Measurements from ENCODE around the gene HHATL. TPM values are rescaled to one million over a fixed set of nuclear protein-coding genes. Genes with fewer than 3 reads are reported as not detected.

HHATL gene
- total RNA-seq, 6 donors from 2014 or later = 0.71 to 1.6 (median 0.98) TPM; not detected in 2

DNA sequence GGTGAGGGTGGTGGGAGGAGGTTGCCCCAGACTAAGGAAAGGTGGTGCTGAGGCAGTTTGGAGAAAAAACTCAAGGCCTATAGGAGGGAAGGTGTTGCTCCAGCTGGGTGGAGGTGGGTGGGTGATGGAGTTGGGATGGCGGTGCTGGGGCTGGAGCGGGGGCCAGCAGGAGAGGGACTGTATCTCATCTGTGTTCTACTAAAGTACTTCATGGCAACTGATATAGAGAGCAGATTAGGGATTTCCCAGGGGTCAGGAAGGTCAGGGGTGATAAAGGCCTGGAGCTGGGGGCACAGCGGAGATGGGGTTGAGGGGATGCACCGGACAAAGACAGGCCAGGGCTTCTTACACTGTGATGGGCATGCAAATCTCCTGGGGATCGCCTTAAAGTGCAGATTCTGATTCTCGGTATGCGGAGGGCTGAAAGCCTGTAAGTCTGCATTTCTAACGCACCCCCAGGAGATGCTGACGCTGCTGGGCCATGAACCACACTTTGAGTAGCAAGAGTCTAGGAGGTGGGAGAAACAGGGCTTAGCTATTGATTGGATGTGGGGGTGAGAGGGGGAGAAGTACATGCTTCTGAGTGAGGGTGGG, 13.1 kb downstream of the HHATL start:
- Histone ChIP-seq H3K27me3 (peaks cover 0 to 12% (median 0%) of the 10 kb centered on the region in 4 donors), H3K4me1 (peaks cover 0 to 11% (median 7%) of the 10 kb centered on the region in 4 donors), H3K36me3 (no peaks in the 10 kb centered on the region), H3K9me3 (no peaks in the 10 kb centered on the region), H3K4me3 (no peak overlapping the region), H3K27ac (no peak overlapping the region)
- no peak for TF ChIP-seq POLR2A (IDR thresholded peaks at IDR 0.05)
- TF ChIP-seq, protein P1, sequence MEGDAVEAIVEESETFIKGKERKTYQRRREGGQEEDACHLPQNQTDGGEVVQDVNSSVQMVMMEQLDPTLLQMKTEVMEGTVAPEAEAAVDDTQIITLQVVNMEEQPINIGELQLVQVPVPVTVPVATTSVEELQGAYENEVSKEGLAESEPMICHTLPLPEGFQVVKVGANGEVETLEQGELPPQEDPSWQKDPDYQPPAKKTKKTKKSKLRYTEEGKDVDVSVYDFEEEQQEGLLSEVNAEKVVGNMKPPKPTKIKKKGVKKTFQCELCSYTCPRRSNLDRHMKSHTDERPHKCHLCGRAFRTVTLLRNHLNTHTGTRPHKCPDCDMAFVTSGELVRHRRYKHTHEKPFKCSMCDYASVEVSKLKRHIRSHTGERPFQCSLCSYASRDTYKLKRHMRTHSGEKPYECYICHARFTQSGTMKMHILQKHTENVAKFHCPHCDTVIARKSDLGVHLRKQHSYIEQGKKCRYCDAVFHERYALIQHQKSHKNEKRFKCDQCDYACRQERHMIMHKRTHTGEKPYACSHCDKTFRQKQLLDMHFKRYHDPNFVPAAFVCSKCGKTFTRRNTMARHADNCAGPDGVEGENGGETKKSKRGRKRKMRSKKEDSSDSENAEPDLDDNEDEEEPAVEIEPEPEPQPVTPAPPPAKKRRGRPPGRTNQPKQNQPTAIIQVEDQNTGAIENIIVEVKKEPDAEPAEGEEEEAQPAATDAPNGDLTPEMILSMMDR (IDR thresholded peaks at IDR 0.05) = no peak
- DNase-seq = no peak
- ATAC-seq (ENCODE audit: low FRiP score in 2 of 2) = no peak
- WGBS, 2 donors = 58 to 72% methylated on average over 9 of the region's 9 CpGs

DNA sequence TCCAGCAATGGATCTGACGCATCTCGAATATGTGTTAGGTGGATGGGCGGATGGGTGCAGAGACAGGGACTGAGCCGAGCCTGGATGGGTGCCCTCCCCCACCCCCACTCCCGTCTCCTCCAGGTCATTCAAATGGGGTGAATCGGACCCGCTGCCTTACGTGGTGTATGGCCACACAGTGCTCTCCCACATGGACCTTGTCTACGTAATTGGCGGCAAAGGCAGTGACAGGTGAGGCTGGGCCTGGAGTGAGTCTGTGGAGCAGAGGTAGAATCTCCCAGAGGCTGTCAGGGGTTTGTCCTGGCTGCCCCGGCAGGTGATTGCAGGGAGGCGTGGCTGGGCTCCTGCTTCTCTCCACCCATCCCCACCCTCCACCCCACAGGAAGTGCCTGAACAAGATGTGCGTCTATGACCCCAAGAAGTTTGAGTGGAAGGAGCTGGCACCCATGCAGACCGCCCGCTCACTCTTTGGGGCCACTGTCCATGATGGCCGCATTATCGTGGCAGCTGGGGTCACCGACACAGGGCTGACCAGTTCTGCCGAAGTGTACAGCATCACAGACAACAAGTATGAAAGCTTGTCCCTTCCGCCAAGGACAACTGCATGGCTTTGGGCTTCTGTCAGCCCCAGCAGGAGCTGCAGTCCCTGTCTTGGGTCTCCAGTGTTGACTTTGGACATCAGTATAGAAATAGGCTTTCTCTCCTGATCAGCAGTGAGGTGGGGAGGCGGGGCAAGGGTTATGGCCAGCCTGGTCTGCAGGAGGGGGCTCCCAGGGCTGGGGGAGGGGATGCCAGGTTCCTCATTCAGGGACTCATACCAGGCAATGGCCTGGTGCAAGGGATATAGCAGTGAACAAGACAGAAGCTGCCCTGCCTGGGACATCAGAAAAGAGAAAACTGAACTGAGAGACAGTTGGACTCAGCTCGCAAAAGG, 13.8 kb downstream of the HHATL start:
- DNase-seq (no peak), ATAC-seq (ENCODE audit: low FRiP score in 2 of 2) (no peak)
- 90 to 92% methylated on average over 8 to 22 of the region's 22 CpGs for WGBS, 2 donors

DNA sequence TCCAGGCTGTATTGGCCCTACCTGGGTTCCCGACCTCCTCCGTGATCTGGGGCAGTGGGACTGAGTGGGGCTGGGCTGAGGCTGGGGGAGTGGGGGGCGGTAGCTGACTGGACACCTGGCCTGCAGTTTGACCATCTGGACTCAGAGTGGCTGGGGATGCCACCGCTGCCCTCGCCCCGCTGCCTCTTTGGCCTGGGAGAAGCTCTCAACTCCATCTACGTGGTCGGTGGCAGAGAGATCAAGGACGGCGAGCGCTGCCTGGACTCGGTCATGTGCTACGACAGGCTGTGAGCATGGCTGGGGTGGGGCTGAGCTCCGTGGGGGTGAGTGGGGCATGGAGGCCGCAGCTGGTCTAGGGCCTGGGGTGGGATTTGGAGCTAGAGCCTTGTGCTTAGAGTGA, 14.6 kb downstream of the HHATL start:
- no peak for TF ChIP-seq POLR2A (IDR thresholded peaks at IDR 0.05)
- TF ChIP-seq EP300 (IDR thresholded peaks at IDR 0.05) = no peak
- H3K27ac ChIP-seq = no peak overlapping the region
- H3K9me3 ChIP-seq = no peaks in the 10 kb centered on the region
- peaks cover 0 to 11% (median 9%) of the 10 kb centered on the region in 4 donors for H3K4me1 ChIP-seq
- H3K27me3 ChIP-seq = peaks cover 0 to 12% (median 0%) of the 10 kb centered on the region in 4 donors
- DNase-seq (peak in 1 of 2 donors; percentile 66), ATAC-seq (ENCODE audit: low FRiP score in 2 of 2) (no peak)
- no peaks in the 10 kb centered on the region for H3K36me3 ChIP-seq
- 93 to 94% methylated on average over 13 to 15 of the region's 15 CpGs for WGBS, 2 donors
- no peak overlapping the region for H3K4me3 ChIP-seq

More for the DNA sequence above, 13.8 kb downstream of the HHATL start:
- Histone ChIP-seq H3K4me3 (no peak overlapping the region), H3K27ac (no peak overlapping the region), H3K4me1 (peaks cover 0 to 11% (median 9%) of the 10 kb centered on the region in 4 donors), H3K36me3 (no peaks in the 10 kb centered on the region), H3K9me3 (no peaks in the 10 kb centered on the region), H3K27me3 (peaks cover 0 to 12% (median 0%) of the 10 kb centered on the region in 4 donors)
- TF ChIP-seq POLR2AphosphoS5 (IDR thresholded peaks at IDR 0.05) = no peak
- no peak for TF ChIP-seq POLR2A (IDR thresholded peaks at IDR 0.05)
- TF ChIP-seq, protein P1 (IDR thresholded peaks at IDR 0.05) = no peak
- TF ChIP-seq EP300 (IDR thresholded peaks at IDR 0.05) = no peak

DNA sequence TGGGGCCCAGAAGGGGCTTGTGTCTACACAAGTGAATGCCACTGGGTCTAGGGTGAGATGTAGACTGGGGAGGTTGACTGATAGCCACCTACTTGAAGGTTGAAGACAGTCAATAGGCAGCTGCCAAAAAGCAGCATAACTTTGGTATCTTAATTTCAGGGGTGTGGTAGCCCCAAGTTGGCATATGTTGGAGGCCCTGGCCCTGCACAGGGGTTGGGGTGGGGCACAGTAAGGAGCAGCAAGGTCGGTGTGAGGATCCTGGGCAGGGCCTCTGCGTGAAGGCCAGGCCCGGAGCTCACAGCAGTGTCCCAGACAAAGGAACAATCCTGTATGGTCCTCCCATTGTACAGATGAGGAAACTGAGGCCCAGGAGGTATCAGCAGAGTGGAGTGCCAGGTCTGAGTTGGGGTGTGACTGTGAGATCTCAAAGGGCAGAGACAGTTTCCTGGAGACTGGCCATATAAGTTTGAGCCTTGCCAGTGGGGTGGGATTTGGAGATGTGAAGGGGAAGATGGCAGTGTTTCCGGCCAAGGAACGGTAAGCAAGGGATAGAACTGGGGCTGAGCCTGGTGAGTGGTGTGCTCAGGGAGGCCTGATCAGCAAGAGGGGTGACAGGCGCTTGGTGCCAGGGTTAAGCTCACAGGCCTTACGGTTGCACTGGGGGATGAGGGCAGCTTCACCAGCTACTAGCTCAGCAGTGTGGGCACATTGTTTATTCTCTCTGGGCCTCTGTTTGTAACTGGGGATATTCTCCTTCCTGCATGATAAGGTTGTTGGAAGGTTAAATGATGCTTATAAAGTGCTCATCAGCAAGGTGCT, 15.6 kb downstream of the HHATL start:
- ATAC-seq (ENCODE audit: low FRiP score in 2 of 2) = no peak

More for the DNA sequence above, 15.6 kb downstream of the HHATL start:
- Histone ChIP-seq H3K9me3 (no peaks in the 10 kb centered on the region), H3K4me1 (peaks cover 0 to 11% (median 9%) of the 10 kb centered on the region in 4 donors), H3K27ac (no peak overlapping the region), H3K36me3 (no peaks in the 10 kb centered on the region), H3K27me3 (peaks cover 0 to 12% (median 0%) of the 10 kb centered on the region in 4 donors), H3K4me3 (no peak overlapping the region)
- 77 to 90% methylated on average over 7 of the region's 7 CpGs for WGBS, 2 donors
- no peak for DNase-seq
- TF ChIP-seq EP300 (IDR thresholded peaks at IDR 0.05) (no peak), POLR2A (IDR thresholded peaks at IDR 0.05) (no peak), POLR2AphosphoS5 (IDR thresholded peaks at IDR 0.05) (no peak)
- TF ChIP-seq, protein P1 (IDR thresholded peaks at IDR 0.05) = no peak
